Measurements from ENCODE around the gene SCNN1A. TPM values are rescaled to one million over a fixed set of nuclear protein-coding genes. Genes with fewer than 3 reads are reported as not detected.

Gene SCNN1A
- total and polyA plus RNA-seq, 2 of the 13 experiments (the other 11 are each of a cell fraction or from before 2014, with no cell fraction given), result 1.5 to 14.6 TPM

GRCh38 chr12:6306151-6306550 is 69.2 kb downstream of the SCNN1A start (continued):
- TF ChIP-seq POGK (CRISPR knock-in tag; conservative IDR thresholded peaks at IDR 0.05) (no peak), HNF1A (IDR thresholded peaks at IDR 0.05; ENCODE audit: low read depth) (no peak), HNF1A (CRISPR knock-in tag; IDR thresholded peaks at IDR 0.05; ENCODE audit: borderline replicate concordance) (no peak), GABPB1 (CRISPR knock-in tag; IDR thresholded peaks at IDR 0.05) (no peak)

- peaks cover 0 to 4% of the 10 kb centered on the region in 2 experiments; a peak in 1 of 5 replicates for H3K27me3 ChIP-seq (ENCODE audit: control insufficient read depth in 1 of 2, insufficient read depth in 2 of 2, low read length in 2 of 2)
- intact Hi-C loops (cut with micrococcal nuclease; ENCODE audit: unreplicated experiment), result no loop called here
- DNase-seq (ENCODE audit: low spot score), result no peak
- FAIRE-seq, result no peak
- 63% methylated on average over 5 of the region's 5 CpGs for WGBS (ENCODE audit: low lambda C conversion rate)
- no peak for ATAC-seq
- no peaks in the 10 kb centered on the region for H4K20me1 ChIP-seq (ENCODE audit: insufficient read depth, low read length)
- no peak overlapping the region for H3K4me2 ChIP-seq (ENCODE audit: low read depth, low read length)
- no peak overlapping the region for H3K9ac ChIP-seq (ENCODE audit: insufficient read depth, low read depth, low read length)
- no peak overlapping the region for H2AFZ ChIP-seq (ENCODE audit: low read length)
- ChIA-PET CTCF (ENCODE audit: low intra/inter-chr PET ratio, low total read pairs) (no interaction called here), POLR2A (interaction anchor here (1.1 to 1.2 kb wide), 2 partner anchors 32 to 251 kb away, joined by 3 read pairs; no protein-coding TSS in a partner anchor)
- H3K27ac ChIP-seq (ENCODE audit: extremely low read length, insufficient read depth, low read length), result no peak overlapping the region
- H3K4me3 ChIP-seq (replicated peaks in 1 of 3; ENCODE audit: insufficient read depth in 1 of 3, low read depth in 2 of 3, low read length in 3 of 3), result no peak overlapping the region
- no peaks in the 10 kb centered on the region for H3K9me3 ChIP-seq (ENCODE audit: low read length)
- in situ Hi-C loops (cut with HindIII; ENCODE audit: extremely low pct_ligation_motif_present, low pct_unique_long_range_greater_than_20kb), result no loop called here
- H3K36me3 ChIP-seq (replicated peaks in 1 of 2; ENCODE audit: control insufficient read depth in 1 of 2, insufficient read depth in 2 of 2, low read length in 2 of 2), result no peaks in the 10 kb centered on the region
- no TSS peak for BruUV-seq (replicated peaks)
- no peaks in the 10 kb centered on the region for H3K79me2 ChIP-seq (ENCODE audit: insufficient read depth, low read length)
- peaks cover 57% of the 10 kb centered on the region for H3K4me1 ChIP-seq (ENCODE audit: insufficient read depth, low read length)
- no peak for TF ChIP-seq IRX3 (CRISPR knock-in tag; IDR thresholded peaks at IDR 0.05; ENCODE audit: borderline replicate concordance, low read depth)
- no peak for TF ChIP-seq ZMYM4 (CRISPR knock-in tag; IDR thresholded peaks at IDR 0.05)
- no peak for TF ChIP-seq ZNF530 (CRISPR knock-in tag; IDR thresholded peaks at IDR 0.05; ENCODE audit: low read depth)
Observed at GRCh38 chr12:6303071-6303470, 72.3 kb downstream of the SCNN1A start.

Measured in HepG2 (cell line).